GM12875 (cell line): ENCODE results near the gene BANK1.

Source experiments
- H3K4me3 ChIP-seq: one replicate; pipeline ENCODE4 v1.5.1; 2011; ENCODE audit warnings: low read depth, low read length, control low read depth
- CTCF ChIP-seq: IDR thresholded peaks from 2 replicates; pipeline ENCODE4 v1.5.1; 2011; ENCODE audit warnings: low read depth, mild to moderate bottlenecking, control low read depth, inconsistent platforms, low read length, moderate library complexity, borderline replicate concordance; ENCODE audit not compliant: insufficient read depth

BANK1 gene

DNA sequence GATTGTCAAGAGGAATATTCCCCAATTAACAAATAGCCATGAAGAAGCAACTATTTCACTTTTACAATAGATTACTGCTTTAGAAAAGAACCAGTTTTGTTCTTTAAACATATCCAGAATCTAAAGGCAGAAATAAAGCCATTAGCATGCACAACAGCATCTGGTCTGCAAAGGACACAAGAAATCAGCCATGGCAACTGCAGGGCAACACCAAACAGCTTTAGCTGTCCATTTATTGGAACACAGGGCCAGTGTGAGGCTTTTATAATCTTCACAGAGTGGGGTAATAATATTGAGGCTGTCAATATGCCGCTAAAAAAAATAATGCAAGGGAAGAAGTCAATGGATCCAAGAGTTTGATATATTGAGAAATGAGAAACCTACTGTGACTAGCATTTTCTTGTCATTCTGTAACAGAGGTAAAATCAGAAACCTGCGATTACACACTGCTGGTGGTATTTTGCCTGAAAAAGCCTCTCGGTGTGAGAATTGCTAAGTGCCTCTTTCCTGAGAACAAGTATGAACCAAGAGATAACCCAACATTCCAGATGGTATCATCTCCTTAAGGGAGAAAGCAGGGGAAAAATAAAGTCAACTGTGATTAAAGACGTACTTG lies 2.7 kb upstream of the BANK1 start:
- TF ChIP-seq CTCF, result no peak
- no peak overlapping the region for H3K4me3 ChIP-seq

- H3K4me3 ChIP-seq, result peak overlapping the region; percentile 77
- no peak for TF ChIP-seq CTCF
Observed at GRCh38 chr4:101791182-101791558, 640 bp downstream of the BANK1 start.

GRCh38 chr4:101792056-101792590 lies 1.6 kb downstream of the BANK1 start:
- no peak for TF ChIP-seq CTCF
- H3K4me3 ChIP-seq, result peak overlapping the region; percentile 19

DNA sequence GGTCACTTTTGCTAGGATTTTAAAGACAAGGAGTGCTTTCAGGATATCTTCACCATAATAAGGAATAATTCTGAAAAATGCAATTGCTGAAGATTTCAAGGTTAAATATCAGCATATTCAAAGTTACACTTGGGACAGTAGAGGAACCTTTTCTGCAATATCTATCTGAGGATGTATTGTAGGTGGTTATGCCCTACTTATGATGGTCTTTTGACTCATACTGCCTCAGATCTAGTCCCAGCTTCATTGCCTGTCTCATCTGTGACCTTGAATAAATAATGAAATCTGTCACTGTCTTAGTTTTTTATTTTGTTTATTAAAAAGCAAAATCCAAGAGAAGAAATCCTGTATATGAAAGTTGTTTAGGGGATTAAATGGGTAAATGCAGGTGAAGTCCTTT lies 2.9 kb downstream of the BANK1 start:
- TF ChIP-seq CTCF, result no peak

DNA sequence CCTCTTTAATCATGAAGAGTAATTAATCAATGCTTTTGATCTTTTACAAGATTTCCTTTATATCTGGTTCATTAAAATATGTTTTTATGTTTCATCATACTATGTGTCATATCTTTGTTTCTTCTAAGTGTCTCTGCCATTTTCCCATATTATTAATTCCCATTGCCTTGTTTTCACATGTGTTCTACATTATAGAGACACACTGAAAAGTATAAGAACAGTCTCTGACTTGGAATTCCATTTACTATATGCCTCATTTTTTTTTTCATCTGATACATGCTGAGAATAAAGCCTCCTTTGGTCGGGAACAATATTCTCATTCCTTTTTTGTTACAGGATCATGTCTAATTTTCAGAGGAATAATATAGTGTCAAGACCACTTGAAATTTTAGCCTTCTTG lies 4.3 kb downstream of the BANK1 start:
- TF ChIP-seq CTCF, result no peak
- H3K4me3 ChIP-seq, result no peak overlapping the region

More for the DNA sequence above, 2.9 kb downstream of the BANK1 start:
- H3K4me3 ChIP-seq, result no peak overlapping the region

DNA sequence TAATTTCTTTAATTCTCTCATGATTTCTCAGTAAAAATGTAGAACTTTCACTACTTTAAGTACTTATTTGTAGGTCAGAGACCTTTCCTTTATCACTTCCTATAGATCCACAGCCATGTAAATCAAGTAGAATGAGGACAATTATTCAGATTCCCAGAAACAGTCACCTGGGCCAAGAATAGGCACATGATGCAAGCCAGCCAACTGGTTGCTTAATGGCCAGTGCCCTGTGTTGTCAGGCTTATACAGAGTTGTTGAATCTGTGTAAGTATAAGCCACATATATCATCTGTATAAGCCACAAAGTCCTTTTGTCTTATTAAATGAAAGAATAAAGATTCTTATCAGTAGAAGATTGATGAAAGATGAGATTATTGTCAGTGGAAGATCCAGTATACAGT lies 5.2 kb downstream of the BANK1 start:
- H3K4me3 ChIP-seq, result no peak overlapping the region
- TF ChIP-seq CTCF, result no peak

DNA sequence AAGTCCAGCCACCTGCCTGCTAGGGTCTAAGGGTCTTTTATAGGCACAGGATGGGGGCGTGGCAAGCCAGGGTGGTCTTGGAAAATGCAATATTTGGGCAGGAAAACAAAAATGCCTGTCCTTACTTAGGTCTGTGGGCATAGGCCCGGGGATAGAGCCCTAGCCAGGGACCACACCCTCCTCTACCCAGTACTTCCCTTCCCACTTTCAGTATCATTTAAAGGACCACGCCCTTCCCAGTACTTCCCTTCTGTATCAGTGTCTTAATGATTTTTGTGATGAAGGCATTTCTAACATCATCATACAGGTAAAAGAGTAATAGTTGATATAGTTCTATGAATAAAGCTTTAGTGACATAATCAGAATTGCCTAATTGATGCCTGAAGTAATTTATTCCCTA lies 11.4 kb downstream of the BANK1 start:
- TF ChIP-seq CTCF, result no peak
- no peak overlapping the region for H3K4me3 ChIP-seq
